Calu3 (cell line): ENCODE results near the gene FUCA2. TPM values are rescaled to one million over a fixed set of nuclear protein-coding genes. Genes with fewer than 3 reads are reported as not detected.
A peak's percentile ranks its signal among the peaks of the same experiment; 100 is the strongest.

ENCODE experiments used
- BruUV-seq: library from RNA; stranded (reverse); fragments of 400-500 nt; replicated peaks from 2 replicates; lab custom pipeline; 2021; lab: Mats Ljungman, UMichigan
- CTCF ChIA-PET: fragments of 300-600 bp; sonication (Branson Sonifier 250); formaldehyde crosslinking; loops from one replicate; lab custom pipeline; 2022; ENCODE audit warnings: antibody characterized with exemption; lab: Charles Lee
- DNase-seq: peaks from one replicate; pipeline ENCODE4 v3.0.0; 2022
- H3K27ac Mint-ChIP-seq: one replicate; pipeline ENCODE4 v1.8.0; 2022; ENCODE audit warnings: mixed read lengths; ENCODE audit not compliant: unreplicated experiment
- H3K27me3 Mint-ChIP-seq: one replicate; pipeline ENCODE4 v1.8.0; 2022; ENCODE audit warnings: mixed read lengths; ENCODE audit not compliant: unreplicated experiment
- H3K36me3 Mint-ChIP-seq: one replicate; pipeline ENCODE4 v1.8.0; 2022; ENCODE audit warnings: mild to moderate bottlenecking, moderate library complexity, mixed read lengths; ENCODE audit not compliant: insufficient read depth, unreplicated experiment
- H3K4me1 Mint-ChIP-seq: one replicate; pipeline ENCODE4 v1.8.0; 2022; ENCODE audit warnings: mild to moderate bottlenecking, low read depth, mixed read lengths; ENCODE audit not compliant: unreplicated experiment
- H3K4me3 Mint-ChIP-seq: one replicate; pipeline ENCODE4 v1.8.0; 2022; ENCODE audit warnings: mild to moderate bottlenecking, low read depth, moderate library complexity, mixed read lengths; ENCODE audit not compliant: unreplicated experiment
- H3K9me3 Mint-ChIP-seq: one replicate; pipeline ENCODE4 v1.8.0; 2022; ENCODE audit warnings: low read depth, mixed read lengths; ENCODE audit not compliant: unreplicated experiment
- intact Hi-C: fragments of 100-400 bp; cut with micrococcal nuclease; formaldehyde crosslinking; loops from one replicate; pipeline ENCODE4 v1.10.0; 2022; ENCODE audit not compliant: unreplicated experiment
- total RNA-seq: library from RNA; stranded (reverse); gene quantifications from 2 replicates; pipeline ENCODE4 v1.2.3, GENCODE V29; 2022
- TF ChIP-seq, protein P1 (sequence below): fragments of 200-600 bp; IDR thresholded peaks from one replicate; pipeline ENCODE4 v1.8.0; 2022; ENCODE audit warnings: antibody characterized with exemption; ENCODE audit not compliant: unreplicated experiment

FUCA2 gene
- total RNA-seq, 1 experiment from 2014 or later = 45.5 TPM

DNA sequence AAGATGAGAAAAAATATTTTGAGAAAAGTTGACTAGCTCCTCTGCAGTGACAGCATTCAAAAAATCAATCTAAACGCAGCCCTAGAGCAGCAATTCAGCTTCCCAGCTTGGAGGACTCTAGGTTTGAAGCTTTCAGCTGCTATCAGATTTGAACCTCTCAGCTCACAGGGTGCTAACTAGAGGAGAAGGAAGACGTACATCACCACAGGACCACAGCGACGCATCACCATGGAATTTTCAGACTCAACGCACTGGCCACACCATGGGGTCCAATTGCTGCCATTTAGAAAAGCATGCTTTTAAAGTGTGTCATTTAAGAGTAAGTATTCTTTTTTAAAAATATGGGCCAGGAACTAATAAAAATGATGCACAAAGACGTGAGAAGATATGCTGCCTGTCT is 45.0 kb upstream of the FUCA2 start:
- Mint-ChIP-seq H3K27me3 (no peaks in the 10 kb centered on the region), H3K36me3 (no peaks in the 10 kb centered on the region), H3K9me3 (no peaks in the 10 kb centered on the region), H3K27ac (no peak overlapping the region), H3K4me3 (no peak overlapping the region), H3K4me1 (peaks cover 26% of the 10 kb centered on the region)
- no TSS peak for BruUV-seq
- TF ChIP-seq, protein P1, sequence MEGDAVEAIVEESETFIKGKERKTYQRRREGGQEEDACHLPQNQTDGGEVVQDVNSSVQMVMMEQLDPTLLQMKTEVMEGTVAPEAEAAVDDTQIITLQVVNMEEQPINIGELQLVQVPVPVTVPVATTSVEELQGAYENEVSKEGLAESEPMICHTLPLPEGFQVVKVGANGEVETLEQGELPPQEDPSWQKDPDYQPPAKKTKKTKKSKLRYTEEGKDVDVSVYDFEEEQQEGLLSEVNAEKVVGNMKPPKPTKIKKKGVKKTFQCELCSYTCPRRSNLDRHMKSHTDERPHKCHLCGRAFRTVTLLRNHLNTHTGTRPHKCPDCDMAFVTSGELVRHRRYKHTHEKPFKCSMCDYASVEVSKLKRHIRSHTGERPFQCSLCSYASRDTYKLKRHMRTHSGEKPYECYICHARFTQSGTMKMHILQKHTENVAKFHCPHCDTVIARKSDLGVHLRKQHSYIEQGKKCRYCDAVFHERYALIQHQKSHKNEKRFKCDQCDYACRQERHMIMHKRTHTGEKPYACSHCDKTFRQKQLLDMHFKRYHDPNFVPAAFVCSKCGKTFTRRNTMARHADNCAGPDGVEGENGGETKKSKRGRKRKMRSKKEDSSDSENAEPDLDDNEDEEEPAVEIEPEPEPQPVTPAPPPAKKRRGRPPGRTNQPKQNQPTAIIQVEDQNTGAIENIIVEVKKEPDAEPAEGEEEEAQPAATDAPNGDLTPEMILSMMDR = no peak
- CTCF ChIA-PET = no interaction called here
- no peak for DNase-seq
- intact Hi-C loops = no loop called here

DNA sequence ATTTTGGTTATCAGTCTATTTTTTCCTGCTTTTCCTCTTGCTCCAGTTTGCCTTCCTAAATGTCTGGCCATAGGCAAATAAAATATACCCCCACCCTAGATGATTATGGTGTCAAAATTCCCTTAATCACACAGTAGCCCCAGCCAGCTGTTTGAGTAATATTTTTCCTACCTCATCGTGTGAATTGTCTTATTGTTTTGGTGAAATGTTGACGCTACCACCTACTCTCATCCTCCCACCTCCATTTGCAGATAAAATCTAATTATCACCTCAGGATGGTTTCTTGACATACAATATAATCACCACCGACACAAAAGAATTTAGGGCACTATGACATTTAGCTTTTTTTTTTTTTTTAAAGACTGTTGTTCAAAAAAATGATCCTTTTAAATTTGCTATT is 44.1 kb upstream of the FUCA2 start:
- H3K4me1 Mint-ChIP-seq = peaks cover 26% of the 10 kb centered on the region
- DNase-seq = no peak
- CTCF ChIA-PET = interaction anchor here (0.7 kb wide), 1 partner anchor 175 kb away, joined by 3 read pairs; no protein-coding TSS in a partner anchor

DNA sequence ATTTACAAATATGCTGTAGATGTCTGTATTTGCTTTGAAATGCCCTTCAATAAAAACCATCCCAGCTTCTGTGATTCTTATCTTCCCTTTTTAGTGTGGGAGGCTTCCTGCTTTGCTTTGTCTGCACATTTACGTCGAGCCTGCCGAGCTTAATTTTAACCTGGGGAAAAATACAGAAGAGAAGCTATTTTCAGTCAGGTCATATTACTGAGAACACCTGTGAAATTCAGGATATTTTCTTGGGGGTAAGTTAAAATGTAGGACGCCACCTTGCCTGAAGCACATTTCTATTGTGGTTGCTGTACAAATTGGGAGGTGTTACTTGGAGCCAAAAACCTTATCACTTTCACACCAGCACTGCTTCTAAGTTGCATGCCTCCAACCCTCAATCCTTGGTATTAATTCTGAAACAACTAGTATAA is 43.6 kb upstream of the FUCA2 start:
- no peaks in the 10 kb centered on the region for H3K9me3 Mint-ChIP-seq
- peak overlapping the region; percentile 42 for H3K4me3 Mint-ChIP-seq
- H3K4me1 Mint-ChIP-seq = peaks cover 26% of the 10 kb centered on the region
- no peak for DNase-seq
- H3K27me3 Mint-ChIP-seq = no peaks in the 10 kb centered on the region
- CTCF ChIA-PET = no interaction called here
- no peaks in the 10 kb centered on the region for H3K36me3 Mint-ChIP-seq
- TF ChIP-seq, protein P1 = no peak
- no TSS peak for BruUV-seq
- intact Hi-C loops = no loop called here
- H3K27ac Mint-ChIP-seq = no peak overlapping the region

More for the DNA sequence above, 44.1 kb upstream of the FUCA2 start:
- BruUV-seq = no TSS peak
- TF ChIP-seq, protein P1 = no peak
- Mint-ChIP-seq H3K27ac (no peak overlapping the region), H3K9me3 (no peaks in the 10 kb centered on the region), H3K27me3 (no peaks in the 10 kb centered on the region), H3K36me3 (no peaks in the 10 kb centered on the region), H3K4me3 (peak overlapping the region; percentile 42)
- intact Hi-C loops = no loop called here

DNA sequence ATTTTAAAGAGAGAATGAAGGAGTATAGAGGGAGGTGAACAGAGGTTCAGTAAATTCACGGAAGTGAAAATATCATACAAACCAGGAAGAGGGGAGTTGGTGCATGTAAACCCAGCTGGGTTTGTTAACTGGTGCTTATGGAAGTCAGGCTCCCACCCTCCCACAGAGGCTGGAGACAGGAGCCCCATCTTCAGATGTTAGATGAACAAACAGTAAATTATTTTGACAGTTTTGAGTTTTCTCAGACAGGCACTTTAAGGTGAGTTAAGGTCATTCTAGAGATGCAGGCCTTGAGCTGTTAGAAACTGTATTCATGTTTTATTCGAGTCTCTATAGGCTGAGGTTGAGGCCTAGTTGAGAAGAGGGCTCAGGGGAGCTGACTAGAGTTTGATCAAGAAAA is 41.8 kb upstream of the FUCA2 start:
- intact Hi-C loops = no loop called here
- Mint-ChIP-seq H3K27ac (no peak overlapping the region), H3K4me3 (no peak overlapping the region), H3K27me3 (no peaks in the 10 kb centered on the region), H3K4me1 (peaks cover 33% of the 10 kb centered on the region), H3K9me3 (no peaks in the 10 kb centered on the region), H3K36me3 (no peaks in the 10 kb centered on the region)
- BruUV-seq = no TSS peak
- CTCF ChIA-PET = no interaction called here
- TF ChIP-seq, protein P1 = no peak
- DNase-seq = no peak
